Neuron (in vitro differentiated cells): Measurements from ENCODE around the gene HEMK1.

Source experiments
- H2AFZ ChIP-seq: one replicate; pipeline ENCODE4 v1.6.1; 2013; ENCODE audit warnings: low read depth, mild to moderate bottlenecking, inconsistent platforms, low read length, moderate library complexity
- H3K27me3 ChIP-seq: one replicate; pipeline ENCODE4 v1.6.1; 2013; ENCODE audit warnings: low read length; ENCODE audit not compliant: insufficient read depth
- H3K36me3 ChIP-seq: one replicate; pipeline ENCODE4 v1.6.1; 2013; ENCODE audit warnings: low read length; ENCODE audit not compliant: insufficient read depth
- H3K4me1 ChIP-seq: one replicate; pipeline ENCODE4 v1.6.1; 2013; ENCODE audit warnings: low read length; ENCODE audit not compliant: insufficient read depth
- H3K4me3 ChIP-seq: 2 replicates; pipeline ENCODE4 v1.5.1; 2013; ENCODE audit warnings: mild to moderate bottlenecking, low read length, moderate library complexity
- H3K9me3 ChIP-seq: one replicate; pipeline ENCODE4 v1.6.1; 2013; ENCODE audit warnings: low read length

The HEMK1 gene

GRCh38 chr3:50573566-50574443 is 4.5 kb downstream of the HEMK1 start:
- no peak overlapping the region for H3K4me3 ChIP-seq
- no peaks in the 10 kb centered on the region for H3K27me3 ChIP-seq
- H3K9me3 ChIP-seq: no peaks in the 10 kb centered on the region
- peaks cover 4% of the 10 kb centered on the region for H3K4me1 ChIP-seq
- H2AFZ ChIP-seq: no peak overlapping the region
- H3K36me3 ChIP-seq: peaks cover 29% of the 10 kb centered on the region

DNA sequence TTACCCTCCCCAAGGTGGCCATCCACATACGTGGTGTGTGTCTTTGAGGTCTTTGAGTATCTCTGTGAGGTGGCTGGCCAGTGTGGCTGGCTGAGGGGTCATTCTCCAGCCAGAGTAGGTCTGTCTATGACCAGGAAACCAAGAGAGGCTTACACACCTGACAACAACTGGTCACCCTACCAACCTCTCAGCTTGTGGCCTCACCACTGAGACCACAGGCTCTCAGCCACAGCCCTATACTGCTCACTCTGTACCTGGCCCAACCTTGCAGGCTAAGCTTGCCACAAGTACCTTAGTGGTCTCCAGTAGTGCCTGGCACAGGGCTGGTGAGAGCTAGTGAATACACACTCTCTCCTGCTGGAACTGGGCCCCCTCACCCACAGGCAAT is 5.1 kb downstream of the HEMK1 start:
- H3K36me3 ChIP-seq: peaks cover 30% of the 10 kb centered on the region
- H3K4me3 ChIP-seq: no peak overlapping the region
- no peak overlapping the region for H2AFZ ChIP-seq
- no peaks in the 10 kb centered on the region for H3K9me3 ChIP-seq
- H3K27me3 ChIP-seq: no peaks in the 10 kb centered on the region
- peaks cover 4% of the 10 kb centered on the region for H3K4me1 ChIP-seq

GRCh38 chr3:50575372-50575771 is 6.0 kb downstream of the HEMK1 start:
- H3K4me3 ChIP-seq: no peak overlapping the region
- H3K4me1 ChIP-seq: peaks cover 1% of the 10 kb centered on the region
- H3K27me3 ChIP-seq: no peaks in the 10 kb centered on the region
- peaks cover 35% of the 10 kb centered on the region for H3K36me3 ChIP-seq
- H2AFZ ChIP-seq: no peak overlapping the region
- no peaks in the 10 kb centered on the region for H3K9me3 ChIP-seq

GRCh38 chr3:50577348-50577747 is 8.0 kb downstream of the HEMK1 start:
- H3K4me3 ChIP-seq: no peak overlapping the region
- no peaks in the 10 kb centered on the region for H3K27me3 ChIP-seq
- H3K36me3 ChIP-seq: peaks cover 39% of the 10 kb centered on the region
- H3K4me1 ChIP-seq: no peaks in the 10 kb centered on the region
- no peaks in the 10 kb centered on the region for H3K9me3 ChIP-seq
- H2AFZ ChIP-seq: no peak overlapping the region

- Histone ChIP-seq H3K9me3 (no peaks in the 10 kb centered on the region), H3K4me1 (no peaks in the 10 kb centered on the region), H3K4me3 (no peak overlapping the region), H3K36me3 (peaks cover 25% of the 10 kb centered on the region), H3K27me3 (no peaks in the 10 kb centered on the region), H2AFZ (no peak overlapping the region)
Measured at GRCh38 chr3:50580683-50581458, 11.5 kb downstream of the HEMK1 start.

DNA sequence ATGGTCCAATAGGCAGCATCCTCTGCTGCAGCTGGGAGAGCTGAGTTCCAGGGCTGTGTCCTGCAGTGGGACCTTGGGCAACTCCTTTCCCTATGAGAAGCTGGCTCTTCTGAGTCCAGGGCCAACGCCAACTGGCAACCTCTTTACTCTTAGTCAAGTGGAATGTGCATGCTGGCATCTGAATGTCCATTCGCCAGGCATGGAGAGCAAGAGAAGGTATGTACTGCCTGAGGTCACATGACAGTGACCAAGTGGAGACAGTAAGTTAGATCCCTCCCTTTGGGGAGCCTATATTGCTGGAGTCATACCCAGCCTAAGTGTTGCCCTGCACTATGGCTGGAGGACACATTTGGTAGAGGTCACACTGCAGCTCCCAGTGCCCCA is 12.1 kb downstream of the HEMK1 start:
- Histone ChIP-seq H3K36me3 (peaks cover 25% of the 10 kb centered on the region), H3K4me3 (no peak overlapping the region), H2AFZ (no peak overlapping the region), H3K27me3 (no peaks in the 10 kb centered on the region), H3K4me1 (no peaks in the 10 kb centered on the region), H3K9me3 (no peaks in the 10 kb centered on the region)

DNA sequence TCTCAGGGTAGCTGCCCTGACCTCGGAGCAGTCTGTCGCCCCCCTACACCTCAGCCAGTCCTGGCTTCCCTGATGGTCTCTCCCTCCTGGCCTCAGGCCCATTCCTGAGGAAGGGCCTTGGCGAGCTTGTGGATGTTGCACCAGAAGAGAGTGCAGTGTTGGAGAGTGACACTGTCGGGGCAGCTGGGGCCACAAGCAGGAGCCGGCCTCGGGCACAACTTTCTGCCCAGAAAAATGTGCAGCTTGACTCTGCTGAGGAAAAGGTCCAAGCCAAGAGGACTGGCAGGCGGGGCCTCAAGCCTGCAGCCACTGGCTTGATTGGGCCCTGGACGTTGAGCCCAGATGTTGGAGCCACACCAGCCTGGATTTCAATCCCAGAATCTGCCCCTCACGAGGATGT is 12.8 kb downstream of the HEMK1 start:
- no peaks in the 10 kb centered on the region for H3K9me3 ChIP-seq
- H3K27me3 ChIP-seq: no peaks in the 10 kb centered on the region
- peaks cover 21% of the 10 kb centered on the region for H3K36me3 ChIP-seq
- H2AFZ ChIP-seq: no peak overlapping the region
- H3K4me1 ChIP-seq: no peaks in the 10 kb centered on the region
- H3K4me3 ChIP-seq: no peak overlapping the region

GRCh38 chr3:50583897-50584296 is 14.6 kb downstream of the HEMK1 start:
- Histone ChIP-seq H3K27me3 (no peaks in the 10 kb centered on the region), H3K9me3 (no peaks in the 10 kb centered on the region), H3K36me3 (peaks cover 13% of the 10 kb centered on the region), H3K4me1 (no peaks in the 10 kb centered on the region), H2AFZ (no peak overlapping the region), H3K4me3 (no peak overlapping the region)

- H3K27me3 ChIP-seq: no peaks in the 10 kb centered on the region
- H3K36me3 ChIP-seq: peaks cover 13% of the 10 kb centered on the region
- H3K4me3 ChIP-seq: no peak overlapping the region
- no peaks in the 10 kb centered on the region for H3K4me1 ChIP-seq
- no peak overlapping the region for H2AFZ ChIP-seq
- H3K9me3 ChIP-seq: no peaks in the 10 kb centered on the region
Measured at GRCh38 chr3:50584391-50584790, 15.1 kb downstream of the HEMK1 start.

DNA sequence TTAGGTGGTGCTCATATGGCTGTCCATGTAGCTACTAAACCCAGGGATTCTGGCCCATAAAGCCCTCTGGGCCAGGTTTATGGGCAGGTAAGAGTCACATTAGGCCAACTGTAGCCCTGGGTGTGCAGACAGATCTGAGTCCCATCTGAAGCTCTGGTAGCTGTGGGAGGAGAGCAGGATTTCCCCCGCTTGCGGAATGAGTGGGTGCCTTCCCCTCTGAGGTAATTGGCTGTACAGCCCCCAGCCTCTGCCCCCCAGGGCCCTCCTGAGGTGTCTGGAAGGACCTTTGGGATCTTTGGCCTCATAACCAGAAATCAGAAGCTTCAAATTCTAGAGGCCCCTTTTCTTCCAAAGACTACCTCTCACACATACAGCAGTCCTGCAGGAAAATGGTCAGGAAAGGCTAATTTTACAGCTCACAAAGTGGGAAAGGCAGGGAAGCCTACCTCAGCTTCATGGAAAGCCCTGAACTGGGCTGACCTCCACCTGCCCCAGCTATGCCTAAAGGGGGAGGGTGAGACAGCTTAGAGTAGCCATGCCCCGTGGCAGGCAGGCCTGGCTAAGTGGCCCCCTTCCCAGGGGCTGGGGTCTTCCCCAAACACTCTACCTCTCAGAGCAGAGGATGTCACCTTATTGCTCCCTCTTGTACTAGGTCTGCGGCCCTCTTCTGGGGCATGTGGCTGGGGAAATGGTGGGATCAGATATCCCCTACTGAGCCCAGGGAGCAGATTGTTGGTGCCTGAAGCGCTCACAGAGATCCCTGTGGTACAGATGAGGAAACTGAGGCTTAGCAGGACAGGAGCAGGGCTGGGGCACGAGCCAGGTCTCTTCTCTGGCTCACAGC is 16.8 kb downstream of the HEMK1 start:
- no peaks in the 10 kb centered on the region for H3K27me3 ChIP-seq
- H3K9me3 ChIP-seq: no peaks in the 10 kb centered on the region
- no peak overlapping the region for H3K4me3 ChIP-seq
- no peaks in the 10 kb centered on the region for H3K4me1 ChIP-seq
- H3K36me3 ChIP-seq: peaks cover 2% of the 10 kb centered on the region
- no peak overlapping the region for H2AFZ ChIP-seq

DNA sequence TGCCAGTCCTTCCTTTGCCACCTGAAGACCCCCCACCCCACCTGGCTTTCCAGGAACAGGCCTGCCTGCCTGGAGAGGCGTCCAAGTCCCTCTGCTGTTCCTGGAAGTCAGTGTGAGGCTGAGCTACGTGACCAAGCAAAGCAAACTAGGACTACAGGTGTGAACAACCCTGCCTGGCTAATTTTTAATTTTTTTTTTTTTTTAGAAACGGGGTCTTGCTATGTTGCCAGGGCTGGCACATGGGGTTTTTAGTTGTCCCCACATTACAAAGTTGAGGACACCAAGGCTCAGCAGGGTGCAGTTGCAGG is 17.4 kb downstream of the HEMK1 start:
- no peaks in the 10 kb centered on the region for H3K27me3 ChIP-seq
- H3K9me3 ChIP-seq: no peaks in the 10 kb centered on the region
- H3K36me3 ChIP-seq: peaks cover 1% of the 10 kb centered on the region
- no peak overlapping the region for H3K4me3 ChIP-seq
- H2AFZ ChIP-seq: no peak overlapping the region
- no peaks in the 10 kb centered on the region for H3K4me1 ChIP-seq

DNA sequence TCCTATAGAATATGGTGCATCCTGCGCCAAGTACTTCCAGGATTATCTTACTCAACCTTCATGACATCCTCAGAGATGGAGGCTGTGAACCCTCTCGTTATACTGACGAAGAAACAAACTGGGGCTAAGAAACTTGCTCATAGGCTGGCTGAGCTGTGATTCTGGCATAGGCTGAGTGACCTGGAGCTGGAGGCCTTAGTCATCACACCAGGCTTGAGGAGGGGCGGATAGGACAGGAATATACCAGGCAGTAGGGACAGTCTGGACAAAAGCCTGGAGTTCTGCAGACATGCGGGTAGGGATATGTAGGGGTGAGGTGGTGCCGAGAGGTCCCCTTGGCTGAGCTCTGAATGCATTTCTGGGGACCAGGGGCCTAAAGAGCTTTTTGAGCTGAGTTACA is 18.1 kb downstream of the HEMK1 start:
- H3K9me3 ChIP-seq: no peaks in the 10 kb centered on the region
- H3K27me3 ChIP-seq: no peaks in the 10 kb centered on the region
- no peak overlapping the region for H3K4me3 ChIP-seq
- H3K4me1 ChIP-seq: no peaks in the 10 kb centered on the region
- H2AFZ ChIP-seq: no peak overlapping the region
- H3K36me3 ChIP-seq: no peaks in the 10 kb centered on the region
